A549 treated with ZK216348 at 1 μM for 4 hours (cell line): ENCODE results near the gene PATE1. TPM values are rescaled to one million over a fixed set of nuclear protein-coding genes. Genes with fewer than 3 reads are reported as not detected.

ENCODE experiments used
- total RNA-seq: library from RNA; stranded (reverse); fragments of 200-300 nt; extraction: Qiagen RNA extraction; gene quantifications from 5 replicates; pipeline ENCODE4 v1.2.3, GENCODE V29; 2022; ENCODE audit warnings: low read depth

Gene PATE1
- not detected in 5 replicates for total RNA-seq

GRCh38 chr11:125745979-125746378 is at the start of gene PATE1:
Gene PATE1, plus strand, starts transcription at chr11:125746279. Its CDS starts 26 bp downstream, at chr11:125746305.

GRCh38 chr11:125778728-125779127 is 32.6 kb downstream of the PATE1 start, which contains the start of gene PATE2:
Gene PATE2, minus strand, starts transcription at chr11:125778828. Its CDS starts 55 bp downstream, at chr11:125778773.

GRCh38 chr11:125787827-125788226 is 41.7 kb downstream of the PATE1 start, which contains the start of gene PATE3:
Gene PATE3, plus strand, starts transcription at chr11:125788127. Its CDS starts 25 bp downstream, at chr11:125788152.

Other genes with a start within 250 kb of the PATE1 start
- gene EI24, start 176.8 kb upstream of the PATE1 start, total RNA-seq, result 98.9 to 117 TPM (median 103 TPM) in 5 replicates
- 90.4 to 119 TPM (median 103 TPM) in 5 replicates for gene STT3A, start 153.4 kb upstream of the PATE1 start, total RNA-seq
- gene CHEK1, start 121.1 kb upstream of the PATE1 start, total RNA-seq, result 26.0 to 35.3 TPM (median 29.8 TPM) in 5 replicates
- gene ACRV1, start 65.4 kb upstream of the PATE1 start, total RNA-seq, result not detected in 5 replicates
- gene PATE2, start 32.5 kb downstream of the PATE1 start, total RNA-seq, result 0.41 TPM in 1 of 5 replicates, not detected in the others
- not detected in 5 replicates for gene PATE3, start 41.8 kb downstream of the PATE1 start, total RNA-seq
- gene PATE4, start 87.0 kb downstream of the PATE1 start, total RNA-seq, result not detected in 5 replicates
- 11.3 to 16.8 TPM (median 13.2 TPM) in 5 replicates for gene HYLS1, start 141.4 kb downstream of the PATE1 start, total RNA-seq
- 5.7 to 17.5 TPM (median 8.3 TPM) in 5 replicates for gene PUS3, start 156.9 kb downstream of the PATE1 start, total RNA-seq
- gene DDX25, start 158.2 kb downstream of the PATE1 start, total RNA-seq, result 0.17 TPM in 1 of 5 replicates, not detected in the others
- not detected in 5 replicates for gene VSIG10L2, start 199.8 kb downstream of the PATE1 start, total RNA-seq